Body of pancreas (tissue), 4 donors: ENCODE data around the gene PALM2AKAP2. TPM values are rescaled to one million over a fixed set of nuclear protein-coding genes. Genes with fewer than 3 reads are reported as not detected.

Source experiments
- ATAC-seq: fragments of 150-250 bp; one replicate; pipeline ENCODE4 v1.9.1; 2016
- DNase-seq, 4 donors: peaks; one replicate each; pipeline ENCODE4 v3.0.0-alpha.2; 2019
- H3K27ac ChIP-seq, 4 donors: fragments of 200-600 bp; sonication (generic); 1 replicate in 3 of 4; 2 replicates in 1 of 4; pipeline versions ENCODE4 v1.5.1 to v1.6.1; 2016 to 2019; ENCODE audit warnings: mild to moderate bottlenecking in 1 of 4, mixed read lengths in 1 of 4, moderate library complexity in 1 of 4
- H3K27me3 ChIP-seq, 2 donors: fragments of 200-600 bp; sonication (generic); one replicate each; pipeline ENCODE4 v1.6.0; 2016; ENCODE audit warnings: mild to moderate bottlenecking in 1 of 2
- H3K36me3 ChIP-seq, 2 donors: fragments of 200-600 bp; sonication (generic); replicated peaks in 1 of 2; 2 replicates each; pipeline ENCODE4 v1.5.1; 2016; ENCODE audit warnings: low read depth in 2 of 2; ENCODE audit not compliant: insufficient read depth in 1 of 2
- H3K4me1 ChIP-seq: fragments of 200-600 bp; sonication (generic); one replicate; pipeline ENCODE4 v1.6.0; 2016
- H3K4me3 ChIP-seq, 2 donors: fragments of 200-600 bp; sonication (generic); 1 replicate in 1 of 2; 2 replicates in 1 of 2; pipeline ENCODE4 v1.5.1; 2016 to 2019
- H3K9me3 ChIP-seq, 3 donors: fragments of 200-600 bp; sonication (generic); 1 replicate in 2 of 3; 2 replicates in 1 of 3; pipeline ENCODE4 v1.5.1; 2016
- POLR2A ChIP-seq, 3 donors: fragments of 450-650 bp; IDR thresholded peaks; one replicate each; pipeline ENCODE4 v1.6.1; 2016; ENCODE audit warnings: antibody characterized with exemption in 3 of 3, mild to moderate bottlenecking in 2 of 3
- WGBS, 2 donors: methylation state at CpG; one replicate each; pipeline ENCODE4 v1.1.5; 2017; 5-methylcytosine and 5-hydroxymethylcytosine counted together
- intact Hi-C: fragments of 100-400 bp; cut with DNase I; formaldehyde crosslinking; loops from one replicate; pipeline ENCODE4 v1.15.1; 2023
- total RNA-seq, 2 donors: library from RNA; depleted of rRNA; stranded (reverse); fragments of >200 nt; gene quantifications; one replicate each; pipeline ENCODE4 v1.1.0, GENCODE V29; 2016
- TF ChIP-seq, protein P1 (sequence below), 7 experiments: fragments of 450-650 bp in 4 of 7; fragments of 200-600 bp in 3 of 7; sonication (generic) in 3 of 7; IDR thresholded peaks; one replicate each; pipeline ENCODE4 v1.5.1; 2016 to 2019; ENCODE audit warnings: antibody characterized with exemption in 7 of 7

The PALM2AKAP2 gene
- total RNA-seq, 2 donors from 2014 or later = 0.99 to 2.1 TPM

DNA sequence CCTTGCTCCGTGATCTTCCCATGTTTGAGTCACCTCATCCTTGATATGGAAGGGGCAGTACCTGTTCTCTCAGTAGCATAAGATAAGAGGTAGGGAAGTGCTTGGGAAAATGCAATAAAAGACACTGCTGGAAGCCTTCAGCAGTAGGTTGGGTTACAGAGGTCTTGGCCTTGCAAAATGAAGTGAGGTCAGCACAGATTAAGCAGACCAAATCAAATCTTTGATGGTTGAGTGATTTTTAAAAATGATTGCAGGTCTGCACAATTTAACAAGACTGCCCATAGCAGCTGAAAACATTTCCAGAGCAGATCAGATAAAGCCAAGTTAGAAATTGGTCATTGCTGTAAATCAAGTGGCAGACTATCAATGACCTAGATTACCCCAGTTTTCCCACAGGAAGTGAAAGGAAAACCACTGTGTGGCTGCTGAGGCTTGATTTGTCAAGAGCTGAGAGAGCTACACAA is 32.9 kb downstream of the PALM2AKAP2 start:
- WGBS, 2 donors = 88 to 90% methylated on average over 1 of the region's 1 CpG
- ATAC-seq = no peak
- Histone ChIP-seq H3K27me3 (no peaks in the 10 kb centered on the region), H3K36me3 (no peaks in the 10 kb centered on the region), H3K9me3 (no peaks in the 10 kb centered on the region), H3K4me1 (no peaks in the 10 kb centered on the region), H3K4me3 (no peak overlapping the region), H3K27ac (no peak overlapping the region)
- intact Hi-C loops = loop anchor here (10.0 kb wide), 1 partner anchor 238 kb away; no protein-coding TSS in a partner anchor
- DNase-seq = no peak
- TF ChIP-seq POLR2A (IDR thresholded peaks at IDR 0.05) = no peak
- TF ChIP-seq, protein P1, sequence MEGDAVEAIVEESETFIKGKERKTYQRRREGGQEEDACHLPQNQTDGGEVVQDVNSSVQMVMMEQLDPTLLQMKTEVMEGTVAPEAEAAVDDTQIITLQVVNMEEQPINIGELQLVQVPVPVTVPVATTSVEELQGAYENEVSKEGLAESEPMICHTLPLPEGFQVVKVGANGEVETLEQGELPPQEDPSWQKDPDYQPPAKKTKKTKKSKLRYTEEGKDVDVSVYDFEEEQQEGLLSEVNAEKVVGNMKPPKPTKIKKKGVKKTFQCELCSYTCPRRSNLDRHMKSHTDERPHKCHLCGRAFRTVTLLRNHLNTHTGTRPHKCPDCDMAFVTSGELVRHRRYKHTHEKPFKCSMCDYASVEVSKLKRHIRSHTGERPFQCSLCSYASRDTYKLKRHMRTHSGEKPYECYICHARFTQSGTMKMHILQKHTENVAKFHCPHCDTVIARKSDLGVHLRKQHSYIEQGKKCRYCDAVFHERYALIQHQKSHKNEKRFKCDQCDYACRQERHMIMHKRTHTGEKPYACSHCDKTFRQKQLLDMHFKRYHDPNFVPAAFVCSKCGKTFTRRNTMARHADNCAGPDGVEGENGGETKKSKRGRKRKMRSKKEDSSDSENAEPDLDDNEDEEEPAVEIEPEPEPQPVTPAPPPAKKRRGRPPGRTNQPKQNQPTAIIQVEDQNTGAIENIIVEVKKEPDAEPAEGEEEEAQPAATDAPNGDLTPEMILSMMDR (IDR thresholded peaks at IDR 0.05) = no peak

- Histone ChIP-seq H3K27me3 (no peaks in the 10 kb centered on the region), H3K4me3 (no peak overlapping the region), H3K36me3 (no peaks in the 10 kb centered on the region), H3K9me3 (no peaks in the 10 kb centered on the region), H3K27ac (no peak overlapping the region), H3K4me1 (no peaks in the 10 kb centered on the region)
- TF ChIP-seq, protein P1 (IDR thresholded peaks at IDR 0.05) = no peak
- TF ChIP-seq POLR2A (IDR thresholded peaks at IDR 0.05) = no peak
- ATAC-seq (no peak), DNase-seq (no peak)
- intact Hi-C loops = loop anchor here (10.0 kb wide), 1 partner anchor 239 kb away; no protein-coding TSS in a partner anchor
- WGBS, 2 donors = 78 to 84% methylated on average over 4 of the region's 4 CpGs
Measured at GRCh38 chr9:109813303-109813702, 33.3 kb downstream of the PALM2AKAP2 start.

DNA sequence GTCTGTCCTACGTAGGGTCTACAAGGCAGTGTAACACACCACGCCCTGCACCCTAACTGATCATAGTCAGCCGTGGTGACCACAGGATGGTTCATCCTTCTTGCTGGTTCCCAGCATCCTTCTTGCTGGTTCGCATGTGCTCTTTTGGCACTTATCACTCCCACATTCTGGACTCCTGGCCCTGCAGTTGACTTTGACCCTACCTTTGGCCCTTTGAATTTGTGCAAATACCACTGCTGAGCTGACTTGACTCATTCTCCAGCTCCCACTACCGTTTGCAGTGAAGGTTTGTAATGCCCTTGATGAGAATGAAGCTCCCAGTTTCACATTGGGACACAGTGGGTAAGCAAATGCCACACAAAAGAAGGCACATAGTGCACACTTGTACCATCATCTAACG is 33.8 kb downstream of the PALM2AKAP2 start:
- Histone ChIP-seq H3K4me3 (no peak overlapping the region), H3K9me3 (no peaks in the 10 kb centered on the region), H3K4me1 (no peaks in the 10 kb centered on the region), H3K27me3 (no peaks in the 10 kb centered on the region), H3K36me3 (no peaks in the 10 kb centered on the region), H3K27ac (no peak overlapping the region)
- DNase-seq (no peak), ATAC-seq (no peak)
- intact Hi-C loops = loop anchor here (10.0 kb wide), 1 partner anchor 239 kb away; no protein-coding TSS in a partner anchor
- TF ChIP-seq POLR2A (IDR thresholded peaks at IDR 0.05) = no peak
- TF ChIP-seq, protein P1 (IDR thresholded peaks at IDR 0.05) = no peak
- WGBS, 2 donors = 71 to 75% methylated on average over 6 of the region's 6 CpGs

DNA sequence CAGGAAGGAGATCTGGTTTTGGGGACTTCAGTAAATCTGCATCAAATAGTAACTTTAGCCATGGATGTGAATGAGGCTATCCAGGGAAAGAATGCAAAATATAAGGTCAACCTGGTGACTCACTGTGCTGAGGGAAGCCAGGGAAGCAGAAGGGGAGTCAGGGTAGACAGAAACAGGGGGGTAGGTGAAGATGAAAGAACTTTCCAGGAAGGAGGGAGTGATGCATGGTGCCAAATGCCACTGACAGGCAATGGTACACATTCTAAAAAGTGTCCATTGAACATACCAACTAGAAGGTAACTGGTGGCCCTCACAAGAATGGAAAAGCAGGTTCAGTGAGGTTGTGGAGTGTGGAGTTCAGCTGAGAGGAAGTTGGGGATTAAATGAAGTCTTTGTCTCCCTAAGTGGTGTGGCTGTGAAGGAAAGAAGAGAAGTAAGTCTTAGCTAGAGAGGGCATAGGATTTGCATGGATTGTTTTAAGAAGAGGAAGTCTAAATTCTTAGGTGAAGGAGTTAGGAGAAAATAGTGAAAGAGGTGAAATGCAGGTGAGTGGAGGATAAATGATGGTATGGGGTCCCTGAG is 35.5 kb downstream of the PALM2AKAP2 start:
- Histone ChIP-seq H3K9me3 (no peaks in the 10 kb centered on the region), H3K36me3 (no peaks in the 10 kb centered on the region), H3K4me1 (no peaks in the 10 kb centered on the region), H3K27ac (no peak overlapping the region), H3K4me3 (no peak overlapping the region), H3K27me3 (no peaks in the 10 kb centered on the region)
- no peak for DNase-seq
- intact Hi-C loops = loop anchor here (10.0 kb wide), 1 partner anchor 241 kb away; no protein-coding TSS in a partner anchor
- TF ChIP-seq, protein P1 (IDR thresholded peaks at IDR 0.05) = no peak
- no peak for TF ChIP-seq POLR2A (IDR thresholded peaks at IDR 0.05)
- ATAC-seq = no peak

DNA sequence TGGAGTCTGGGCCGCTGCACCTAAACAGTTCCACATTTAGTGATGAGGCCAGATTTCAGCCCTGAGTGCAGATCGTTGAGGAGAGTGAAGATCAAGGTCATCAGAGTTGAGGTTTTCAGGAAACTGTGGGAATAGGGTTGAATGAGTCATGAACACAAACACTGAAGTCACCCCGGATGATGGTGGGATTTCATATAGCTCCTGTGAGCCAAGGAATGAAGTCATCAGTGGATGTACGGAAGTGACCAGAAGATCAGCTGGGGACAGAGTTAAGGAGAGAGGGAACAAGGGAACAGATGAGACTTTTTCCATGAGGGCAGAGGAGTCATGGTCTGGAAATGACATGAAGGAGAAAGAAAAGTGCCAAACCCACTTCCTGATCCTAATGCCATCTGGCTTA is 36.5 kb downstream of the PALM2AKAP2 start:
- DNase-seq = peak in 2 of 4 donors; percentile 26 to 50

More for the DNA sequence above, 36.5 kb downstream of the PALM2AKAP2 start:
- intact Hi-C loops = loop anchor here (10.0 kb wide), 1 partner anchor 242 kb away; no protein-coding TSS in a partner anchor
- Histone ChIP-seq H3K4me1 (no peaks in the 10 kb centered on the region), H3K27me3 (no peaks in the 10 kb centered on the region), H3K27ac (no peak overlapping the region), H3K9me3 (no peaks in the 10 kb centered on the region), H3K36me3 (no peaks in the 10 kb centered on the region), H3K4me3 (no peak overlapping the region)
- TF ChIP-seq, protein P1 (IDR thresholded peaks at IDR 0.05) = no peak
- TF ChIP-seq POLR2A (IDR thresholded peaks at IDR 0.05) = no peak
- ATAC-seq = peak; percentile 70
- WGBS, 2 donors = 31 to 44% methylated on average over 4 of the region's 4 CpGs
